ENCODE results near the gene TNRC6B. TPM values are rescaled to one million over a fixed set of nuclear protein-coding genes. Genes with fewer than 3 reads are reported as not detected.

The TNRC6B gene
- total RNA-seq, 1 donor, result 35.3 TPM

DNA sequence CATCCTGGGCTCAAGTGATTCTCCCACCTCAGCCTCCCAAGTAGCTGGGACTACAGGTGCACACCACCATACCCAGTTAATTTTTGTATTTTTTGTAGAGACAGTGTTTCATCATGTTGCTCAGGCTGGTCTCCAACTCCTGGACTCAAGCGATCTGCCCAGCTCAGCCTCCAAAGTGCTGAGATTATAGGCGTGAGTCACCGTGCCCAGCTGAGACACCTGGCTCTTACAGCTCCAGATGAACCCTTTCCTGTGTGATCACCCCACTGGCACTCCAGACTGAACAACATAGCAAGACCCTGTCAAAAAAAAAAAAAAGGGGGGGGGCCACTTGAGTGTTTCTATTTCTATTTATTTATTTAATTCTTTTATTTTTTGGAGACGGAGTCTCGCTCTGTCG, 167.5 kb downstream of the TNRC6B start:
- peak; percentile 16 for DNase-seq (ENCODE audit: low read depth)
- TF ChIP-seq, protein P1, sequence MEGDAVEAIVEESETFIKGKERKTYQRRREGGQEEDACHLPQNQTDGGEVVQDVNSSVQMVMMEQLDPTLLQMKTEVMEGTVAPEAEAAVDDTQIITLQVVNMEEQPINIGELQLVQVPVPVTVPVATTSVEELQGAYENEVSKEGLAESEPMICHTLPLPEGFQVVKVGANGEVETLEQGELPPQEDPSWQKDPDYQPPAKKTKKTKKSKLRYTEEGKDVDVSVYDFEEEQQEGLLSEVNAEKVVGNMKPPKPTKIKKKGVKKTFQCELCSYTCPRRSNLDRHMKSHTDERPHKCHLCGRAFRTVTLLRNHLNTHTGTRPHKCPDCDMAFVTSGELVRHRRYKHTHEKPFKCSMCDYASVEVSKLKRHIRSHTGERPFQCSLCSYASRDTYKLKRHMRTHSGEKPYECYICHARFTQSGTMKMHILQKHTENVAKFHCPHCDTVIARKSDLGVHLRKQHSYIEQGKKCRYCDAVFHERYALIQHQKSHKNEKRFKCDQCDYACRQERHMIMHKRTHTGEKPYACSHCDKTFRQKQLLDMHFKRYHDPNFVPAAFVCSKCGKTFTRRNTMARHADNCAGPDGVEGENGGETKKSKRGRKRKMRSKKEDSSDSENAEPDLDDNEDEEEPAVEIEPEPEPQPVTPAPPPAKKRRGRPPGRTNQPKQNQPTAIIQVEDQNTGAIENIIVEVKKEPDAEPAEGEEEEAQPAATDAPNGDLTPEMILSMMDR (IDR thresholded peaks at IDR 0.05; ENCODE audit: insufficient read depth, low read length), result no peak
- H3K4me3 ChIP-seq (ENCODE audit: low read depth, low read length), result peak overlapping the region; percentile 95

DNA sequence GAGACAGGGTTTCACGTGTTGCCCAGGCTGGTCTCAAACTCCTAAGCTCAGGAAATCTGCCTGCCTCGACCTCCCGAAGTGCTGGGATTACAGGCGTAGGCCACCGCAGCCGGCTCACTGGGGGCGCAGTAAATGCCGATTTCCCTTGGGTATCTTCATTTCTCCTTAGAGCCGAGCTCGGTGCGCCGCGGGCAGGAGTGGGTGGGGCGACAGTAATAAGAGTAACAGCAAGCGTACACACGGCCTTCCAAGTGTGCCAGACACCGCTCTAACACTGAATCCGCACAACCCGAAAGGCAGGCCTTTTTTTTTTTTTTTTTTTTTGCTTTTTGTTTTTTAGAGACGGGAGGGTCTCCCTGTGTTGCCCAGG, 168.1 kb downstream of the TNRC6B start:
- no peak for DNase-seq (ENCODE audit: low read depth)
- peak overlapping the region; percentile 95 for H3K4me3 ChIP-seq (ENCODE audit: low read depth, low read length)
- TF ChIP-seq, protein P1 (IDR thresholded peaks at IDR 0.05; ENCODE audit: insufficient read depth, low read length), result no peak

DNA sequence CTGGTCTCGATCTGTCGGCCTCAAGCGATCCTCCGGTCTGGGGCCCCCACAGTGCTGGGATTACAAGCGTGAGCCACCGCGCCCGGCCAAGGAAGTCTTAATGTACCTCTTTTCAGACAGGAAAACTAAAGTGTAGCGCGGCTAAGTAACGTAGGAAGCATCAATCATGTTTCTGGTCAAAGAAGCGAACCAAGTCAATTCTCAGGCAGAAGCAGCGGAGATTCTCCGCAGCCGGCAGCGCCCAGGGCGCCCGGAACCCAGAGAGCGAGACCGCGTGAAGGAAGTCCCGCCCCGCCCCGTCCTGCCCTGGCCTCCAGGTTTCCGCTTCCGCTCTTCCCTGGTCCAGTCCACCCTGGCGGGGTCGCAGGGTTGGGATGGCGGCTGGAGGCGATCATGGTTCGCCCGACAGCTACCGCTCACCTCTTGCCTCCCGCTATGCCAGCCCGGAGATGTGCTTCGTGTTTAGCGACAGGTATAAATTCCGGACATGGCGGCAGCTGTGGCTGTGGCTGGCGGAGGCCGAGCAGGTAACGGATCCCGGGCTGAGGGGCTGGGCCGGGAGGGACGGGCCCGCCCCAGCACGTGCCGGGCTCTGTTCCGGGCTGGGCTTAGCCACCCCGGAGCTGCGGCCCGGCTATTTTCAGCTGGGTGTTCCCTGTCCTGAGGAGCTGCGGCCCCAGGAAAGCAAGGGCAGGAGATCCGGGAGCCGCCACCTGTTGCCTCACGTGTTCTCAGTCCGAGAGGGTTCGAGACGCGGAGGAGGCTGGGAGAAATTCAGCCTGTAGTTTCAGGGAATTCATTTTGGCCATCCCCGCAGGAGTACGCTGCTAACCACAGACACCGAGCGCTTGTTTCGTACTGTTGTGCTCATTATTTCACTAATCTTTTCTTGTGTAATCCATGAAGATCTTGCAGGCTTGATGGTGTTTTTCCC, 168.7 kb downstream of the TNRC6B start, which contains the start of gene ADSL:
Gene ADSL, plus strand, starts transcription at position 316 of the 934 bp plus-strand sequence. Its CDS starts 59 bp downstream, at position 375.
- DNase-seq (ENCODE audit: low read depth), result peak; percentile 78
- peak within 1 kb of the TSS; percentile 95 for H3K4me3 ChIP-seq (ENCODE audit: low read depth, low read length)
- TF ChIP-seq, protein P1 (IDR thresholded peaks at IDR 0.05; ENCODE audit: insufficient read depth, low read length), result peak; percentile 14

DNA sequence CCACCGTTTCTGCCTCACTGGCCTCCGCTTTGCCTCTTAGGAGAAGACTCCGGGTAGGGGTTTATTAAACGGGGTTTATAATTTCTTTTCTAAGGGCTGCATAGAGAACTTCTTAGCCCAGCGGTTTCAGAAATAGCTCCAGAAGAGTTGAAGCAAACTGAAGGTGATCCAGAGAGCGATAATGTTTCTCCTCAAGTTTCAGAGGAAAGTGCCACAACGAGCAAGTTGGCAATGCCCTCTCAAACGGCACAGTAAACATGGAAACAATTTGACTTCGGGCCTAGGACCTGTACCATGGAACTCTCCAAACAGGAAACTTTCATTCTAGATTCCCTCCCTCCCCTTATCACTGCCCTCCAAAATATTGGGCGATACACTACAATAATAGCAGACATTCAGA, 169.6 kb downstream of the TNRC6B start:
- no peak for DNase-seq (ENCODE audit: low read depth)
- H3K4me3 ChIP-seq (ENCODE audit: low read depth, low read length), result peak overlapping the region; percentile 95
- TF ChIP-seq, protein P1 (IDR thresholded peaks at IDR 0.05; ENCODE audit: insufficient read depth, low read length), result no peak

DNA sequence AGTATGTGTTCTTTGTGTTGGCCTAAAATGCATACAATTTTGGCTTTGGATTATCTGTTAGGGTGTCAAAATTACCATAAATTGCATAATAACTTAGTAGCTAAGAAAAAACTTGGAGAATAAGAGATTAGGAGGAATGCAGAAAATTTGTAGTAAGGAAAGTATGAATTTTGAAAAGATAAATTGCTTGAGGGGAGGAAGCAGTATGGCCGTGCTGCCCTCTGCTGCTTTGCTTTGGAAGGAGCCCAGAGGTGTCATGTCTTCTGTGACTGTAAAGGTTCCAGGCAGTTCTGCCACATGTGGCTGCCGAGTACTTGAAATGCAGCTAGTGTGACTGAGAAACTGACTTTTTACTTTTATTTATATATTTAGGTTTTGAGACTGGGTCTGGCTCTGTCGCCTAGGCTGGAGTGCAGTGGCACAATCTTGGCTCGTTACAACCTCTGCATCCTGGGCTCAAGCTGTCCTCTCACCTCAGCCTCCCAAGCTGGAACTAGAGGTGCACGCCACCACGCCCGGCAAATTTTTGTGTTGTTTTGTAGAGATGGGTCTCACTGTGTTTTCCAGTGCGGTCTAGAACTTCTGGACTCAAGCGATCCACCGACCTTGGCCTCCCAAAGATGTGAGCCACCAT, 170.4 kb downstream of the TNRC6B start:
- TF ChIP-seq, protein P1 (IDR thresholded peaks at IDR 0.05; ENCODE audit: insufficient read depth, low read length), result peak; percentile 90
- DNase-seq (ENCODE audit: low read depth), result peak; percentile 73
- H3K4me3 ChIP-seq (ENCODE audit: low read depth, low read length), result peak overlapping the region; percentile 95

DNA sequence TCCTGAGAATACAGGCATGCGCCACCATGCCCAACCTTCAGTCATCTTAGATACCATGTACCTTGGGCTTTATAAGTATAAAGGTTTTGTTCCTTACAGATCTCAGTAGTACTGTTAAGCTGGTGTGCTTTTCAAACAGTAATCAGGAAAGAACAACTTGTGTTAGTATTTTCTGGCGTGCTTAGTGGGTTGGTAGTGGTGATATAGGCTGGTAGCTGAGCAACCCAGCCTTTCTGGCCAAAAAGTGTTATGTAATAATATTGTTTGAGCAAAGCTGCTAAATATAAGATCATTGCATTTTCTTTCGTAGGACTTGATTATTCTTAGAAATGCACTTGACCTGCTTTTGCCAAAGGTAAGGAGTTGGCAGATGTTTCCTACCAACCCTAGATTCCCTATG, 175.0 kb downstream of the TNRC6B start:
- H3K4me3 ChIP-seq (ENCODE audit: low read depth, low read length), result no peak overlapping the region
- TF ChIP-seq, protein P1 (IDR thresholded peaks at IDR 0.05; ENCODE audit: insufficient read depth, low read length), result no peak
- no peak for DNase-seq (ENCODE audit: low read depth)
